Measurements from ENCODE around the gene SYT9. TPM values are rescaled to one million over a fixed set of nuclear protein-coding genes. Genes with fewer than 3 reads are reported as not detected.
"Not testable (repeated sequence)": the region's sequence is repeated elsewhere in the genome, so short reads cannot be mapped to it uniquely, and the experiment has no call there.

The SYT9 gene
- total RNA-seq, 1 donor from 2014 or later = 0.08 TPM

DNA sequence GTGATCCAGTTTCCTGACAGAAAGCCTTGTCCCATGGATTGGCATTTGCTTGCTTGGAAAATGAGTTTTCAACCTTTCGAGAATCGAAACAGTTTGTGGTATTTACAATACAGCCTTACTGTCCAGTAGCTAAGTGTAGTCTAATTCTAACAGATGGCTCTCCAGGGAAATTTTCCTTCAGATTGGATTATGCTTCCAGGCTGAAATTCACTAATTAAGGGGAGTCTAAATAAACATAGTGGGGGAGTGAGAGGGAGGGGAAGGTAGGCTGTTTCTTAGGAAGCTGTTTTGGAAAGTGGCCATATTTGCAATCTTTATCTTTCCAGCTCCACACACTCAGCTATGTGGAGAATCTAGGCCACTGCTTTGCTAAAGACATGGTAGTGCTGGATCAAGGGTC is 81.3 kb downstream of the SYT9 start:
- H3K27ac ChIP-seq (replicated peaks) = no peak overlapping the region
- H3K9me3 ChIP-seq (replicated peaks) = peaks cover 13% of the 10 kb centered on the region
- no peaks in the 10 kb centered on the region for H3K36me3 ChIP-seq
- no peaks in the 10 kb centered on the region for H3K27me3 ChIP-seq (ENCODE audit: low read depth)
- H3K4me3 ChIP-seq = no peak overlapping the region
- TF ChIP-seq, protein P1, sequence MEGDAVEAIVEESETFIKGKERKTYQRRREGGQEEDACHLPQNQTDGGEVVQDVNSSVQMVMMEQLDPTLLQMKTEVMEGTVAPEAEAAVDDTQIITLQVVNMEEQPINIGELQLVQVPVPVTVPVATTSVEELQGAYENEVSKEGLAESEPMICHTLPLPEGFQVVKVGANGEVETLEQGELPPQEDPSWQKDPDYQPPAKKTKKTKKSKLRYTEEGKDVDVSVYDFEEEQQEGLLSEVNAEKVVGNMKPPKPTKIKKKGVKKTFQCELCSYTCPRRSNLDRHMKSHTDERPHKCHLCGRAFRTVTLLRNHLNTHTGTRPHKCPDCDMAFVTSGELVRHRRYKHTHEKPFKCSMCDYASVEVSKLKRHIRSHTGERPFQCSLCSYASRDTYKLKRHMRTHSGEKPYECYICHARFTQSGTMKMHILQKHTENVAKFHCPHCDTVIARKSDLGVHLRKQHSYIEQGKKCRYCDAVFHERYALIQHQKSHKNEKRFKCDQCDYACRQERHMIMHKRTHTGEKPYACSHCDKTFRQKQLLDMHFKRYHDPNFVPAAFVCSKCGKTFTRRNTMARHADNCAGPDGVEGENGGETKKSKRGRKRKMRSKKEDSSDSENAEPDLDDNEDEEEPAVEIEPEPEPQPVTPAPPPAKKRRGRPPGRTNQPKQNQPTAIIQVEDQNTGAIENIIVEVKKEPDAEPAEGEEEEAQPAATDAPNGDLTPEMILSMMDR (IDR thresholded peaks at IDR 0.05; ENCODE audit: borderline replicate concordance) = no peak
- no peaks in the 10 kb centered on the region for H3K4me1 ChIP-seq
- DNase-seq = no peak
- intact Hi-C loops (cut with micrococcal nuclease) = no loop called here

GRCh38 chr11:7335442-7335841 is 83.7 kb downstream of the SYT9 start:
- H3K36me3 ChIP-seq; H3K27me3 ChIP-seq (ENCODE audit: low read depth); H3K4me3 ChIP-seq; H3K27ac ChIP-seq (replicated peaks); H3K4me1 ChIP-seq; DNase-seq; intact Hi-C loops (cut with micrococcal nuclease): not testable (repeated sequence)
- H3K9me3 ChIP-seq (replicated peaks) = peaks cover 24% of the 10 kb centered on the region

DNA sequence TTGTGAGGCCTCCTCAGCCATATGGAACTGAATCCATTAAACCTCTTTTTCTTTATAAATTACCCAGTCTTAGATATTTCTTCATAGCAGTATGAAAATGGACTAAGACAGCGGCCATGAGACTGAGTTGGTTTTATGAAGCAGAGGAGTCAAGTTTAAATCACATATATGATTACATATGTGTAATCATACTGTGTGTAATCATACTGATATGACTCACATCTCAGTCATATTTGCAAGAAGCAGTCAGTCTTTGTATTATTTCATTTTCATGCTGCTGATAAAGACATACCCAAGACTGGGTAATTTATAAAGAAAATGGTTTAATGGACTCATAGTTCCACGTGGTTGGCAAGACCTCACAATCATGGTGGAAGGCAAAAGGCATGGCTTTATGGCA is 89.8 kb downstream of the SYT9 start:
- Histone ChIP-seq H3K4me3 (no peak overlapping the region), H3K27me3 (ENCODE audit: low read depth) (peaks cover 3% of the 10 kb centered on the region), H3K36me3 (no peaks in the 10 kb centered on the region), H3K9me3 (replicated peaks) (peaks cover 11% of the 10 kb centered on the region), H3K4me1 (no peaks in the 10 kb centered on the region), H3K27ac (replicated peaks) (no peak overlapping the region)
- TF ChIP-seq, protein P1 (IDR thresholded peaks at IDR 0.05; ENCODE audit: borderline replicate concordance) = no peak
- intact Hi-C loops (cut with micrococcal nuclease) = no loop called here
- no peak for DNase-seq

DNA sequence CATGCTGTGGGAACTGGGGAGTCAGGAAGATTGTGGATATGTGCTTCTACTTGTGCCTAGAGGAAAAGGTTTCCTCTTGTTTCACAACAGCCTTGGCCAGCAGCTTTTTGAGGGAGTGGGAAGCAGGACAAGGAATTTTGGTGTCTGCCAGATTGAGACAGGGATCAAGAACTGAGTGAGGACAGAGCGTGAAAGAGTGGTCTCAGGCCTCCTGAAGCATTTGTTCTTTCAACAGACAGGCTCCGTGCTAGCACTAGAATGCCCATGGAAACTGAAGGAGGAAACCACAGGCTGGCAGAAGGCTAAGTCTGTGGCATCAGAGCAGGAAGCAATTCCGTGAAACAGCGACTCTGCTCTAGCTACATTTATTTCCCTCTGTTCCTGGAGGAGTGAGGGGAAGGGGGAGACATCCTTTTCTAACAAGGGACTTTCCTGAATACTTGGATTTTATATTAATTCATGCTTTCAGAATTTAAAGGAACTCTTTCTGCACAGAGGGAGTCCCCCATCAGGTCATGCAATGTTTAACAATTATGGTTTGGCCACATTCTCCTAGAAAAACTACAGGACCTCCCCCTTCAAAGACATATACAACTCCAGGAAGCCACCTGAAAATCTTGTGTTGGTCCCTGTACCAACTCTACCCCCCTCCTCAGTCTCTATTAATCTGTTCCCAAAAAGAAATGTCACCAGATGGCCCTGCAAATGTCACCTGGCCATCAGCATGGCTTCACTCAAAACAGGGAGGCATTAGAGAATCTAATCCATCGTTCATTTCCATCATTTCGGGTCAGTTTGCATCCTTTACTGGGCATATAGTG is 96.1 kb downstream of the SYT9 start:
- H3K4me3 ChIP-seq = no peak overlapping the region
- intact Hi-C loops (cut with micrococcal nuclease) = no loop called here
- no peaks in the 10 kb centered on the region for H3K36me3 ChIP-seq
- no peak overlapping the region for H3K27ac ChIP-seq (replicated peaks)
- TF ChIP-seq, protein P1 (IDR thresholded peaks at IDR 0.05; ENCODE audit: borderline replicate concordance) = no peak
- H3K4me1 ChIP-seq = peaks cover 4% of the 10 kb centered on the region
- no peak for DNase-seq
- peaks cover 2% of the 10 kb centered on the region for H3K27me3 ChIP-seq (ENCODE audit: low read depth)
- H3K9me3 ChIP-seq (replicated peaks) = no peaks in the 10 kb centered on the region

GRCh38 chr11:7348432-7349304 is 97.0 kb downstream of the SYT9 start:
- no peak for DNase-seq
- intact Hi-C loops (cut with micrococcal nuclease) = no loop called here
- TF ChIP-seq, protein P1 (IDR thresholded peaks at IDR 0.05; ENCODE audit: borderline replicate concordance) = no peak
- Histone ChIP-seq H3K27ac (replicated peaks) (no peak overlapping the region), H3K4me3 (peak overlapping the region; percentile 22), H3K36me3 (no peaks in the 10 kb centered on the region), H3K9me3 (replicated peaks) (no peaks in the 10 kb centered on the region), H3K27me3 (ENCODE audit: low read depth) (no peaks in the 10 kb centered on the region), H3K4me1 (peaks cover 4% of the 10 kb centered on the region)

Measured in left ventricle myocardium inferior (tissue), 1 donor.